ENCODE measurements around the gene CUX1.

CUX1 gene

GRCh38 chr7:102234131-102234530 is 416.7 kb downstream of the CUX1 start:
- no peak for DNase-seq

GRCh38 chr7:102234801-102235550 is 417.6 kb downstream of the CUX1 start:
- DNase-seq: no peak

GRCh38 chr7:102236102-102236501 is 418.7 kb downstream of the CUX1 start:
- DNase-seq: no peak

GRCh38 chr7:102236592-102237287 is 419.3 kb downstream of the CUX1 start:
- DNase-seq: no peak

- no peak for DNase-seq
Observed at GRCh38 chr7:102239206-102239820, 421.9 kb downstream of the CUX1 start.

GRCh38 chr7:102241431-102241830 is 424.0 kb downstream of the CUX1 start:
- no peak for DNase-seq

GRCh38 chr7:102244601-102245000 is 427.2 kb downstream of the CUX1 start:
- no peak for DNase-seq

- DNase-seq: no peak
Observed at GRCh38 chr7:102248081-102248455, 430.6 kb downstream of the CUX1 start.

- DNase-seq: no peak
Observed at GRCh38 chr7:102248456-102249395, 431.3 kb downstream of the CUX1 start.

GRCh38 chr7:102251531-102252365 is 434.3 kb downstream of the CUX1 start:
- no peak for DNase-seq

GRCh38 chr7:102252366-102252982 is 435.0 kb downstream of the CUX1 start:
- DNase-seq: no peak

GRCh38 chr7:102253066-102253972 is 435.9 kb downstream of the CUX1 start:
- no peak for DNase-seq

GRCh38 chr7:102253973-102254370 is 436.5 kb downstream of the CUX1 start:
- DNase-seq: no peak

GRCh38 chr7:102254521-102254920 is 437.1 kb downstream of the CUX1 start:
- DNase-seq: no peak

- DNase-seq: no peak
Observed at GRCh38 chr7:102255501-102255900, 438.1 kb downstream of the CUX1 start.

- DNase-seq: no peak
Observed at GRCh38 chr7:102255916-102256315, 438.5 kb downstream of the CUX1 start.

- no peak for DNase-seq
Observed at GRCh38 chr7:102258073-102258748, 440.8 kb downstream of the CUX1 start.

- DNase-seq: no peak
Observed at GRCh38 chr7:102258749-102259107, 441.3 kb downstream of the CUX1 start.

- DNase-seq: no peak
Observed at GRCh38 chr7:102260856-102261255, 443.4 kb downstream of the CUX1 start.

GRCh38 chr7:102261451-102261850 is 444.0 kb downstream of the CUX1 start:
- no peak for DNase-seq
